GM08714 (cell line): ENCODE measurements around the gene ANGPTL7.

ENCODE experiments used
- H3K4me3 ChIP-seq: fragments of 200-500 bp; sonication (Bioruptor generic); 2 replicates; pipeline ENCODE4 v1.5.1; 2014; ENCODE audit warnings: mild to moderate bottlenecking, low read length, inconsistent platforms
- ZNF274 ChIP-seq: IDR thresholded peaks from 2 replicates; pipeline ENCODE4 v1.6.1; 2012; ENCODE audit warnings: mild to moderate bottlenecking, low read depth, low read length

Gene ANGPTL7

GRCh38 chr1:11207898-11208611 lies 18.9 kb downstream of the ANGPTL7 start:
- TF ChIP-seq ZNF274: no peak
- no peak overlapping the region for H3K4me3 ChIP-seq

- TF ChIP-seq ZNF274: no peak
- H3K4me3 ChIP-seq: no peak overlapping the region
Observed at GRCh38 chr1:11211461-11211860, 22.3 kb downstream of the ANGPTL7 start.

GRCh38 chr1:11211925-11212587 lies 22.9 kb downstream of the ANGPTL7 start:
- H3K4me3 ChIP-seq: no peak overlapping the region
- TF ChIP-seq ZNF274: no peak

- H3K4me3 ChIP-seq: no peak overlapping the region
- TF ChIP-seq ZNF274: no peak
Observed at GRCh38 chr1:11214698-11215380, 25.7 kb downstream of the ANGPTL7 start.

GRCh38 chr1:11215381-11216005 lies 26.3 kb downstream of the ANGPTL7 start:
- no peak overlapping the region for H3K4me3 ChIP-seq
- no peak for TF ChIP-seq ZNF274

- H3K4me3 ChIP-seq: no peak overlapping the region
- no peak for TF ChIP-seq ZNF274
Observed at GRCh38 chr1:11216074-11216473, 26.9 kb downstream of the ANGPTL7 start.

GRCh38 chr1:11227106-11228077 lies 38.2 kb downstream of the ANGPTL7 start:
- peak overlapping the region; percentile 49; the same call in 1 of the 2 replicates for H3K4me3 ChIP-seq
- TF ChIP-seq ZNF274: no peak

- H3K4me3 ChIP-seq: no peak overlapping the region
- TF ChIP-seq ZNF274: no peak
Observed at GRCh38 chr1:11229203-11229602, 40.0 kb downstream of the ANGPTL7 start.

- TF ChIP-seq ZNF274: no peak
- H3K4me3 ChIP-seq: no peak overlapping the region
Observed at GRCh38 chr1:11233208-11233607, 44.1 kb downstream of the ANGPTL7 start.

- no peak overlapping the region for H3K4me3 ChIP-seq
- no peak for TF ChIP-seq ZNF274
Observed at GRCh38 chr1:11237356-11237755, 48.2 kb downstream of the ANGPTL7 start.

GRCh38 chr1:11238311-11238710 lies 49.2 kb downstream of the ANGPTL7 start:
- no peak overlapping the region for H3K4me3 ChIP-seq
- TF ChIP-seq ZNF274: no peak

GRCh38 chr1:11245248-11245647 lies 56.1 kb downstream of the ANGPTL7 start:
- TF ChIP-seq ZNF274: no peak
- no peak overlapping the region for H3K4me3 ChIP-seq
